HG03135 (cell line): ENCODE data around the gene OR5AK2.
"Not testable (repeated sequence)": the region's sequence is repeated elsewhere in the genome, so short reads cannot be mapped to it uniquely, and the experiment has no call there.

ENCODE experiments used
- ATAC-seq: cut with Tn5 transposase; IDR thresholded peaks from one replicate; pipeline ENCODE4 v1.9.1; 2021; ENCODE audit warnings: mild to moderate bottlenecking, moderate library complexity; ENCODE audit not compliant: unreplicated experiment

OR5AK2 gene

GRCh38 chr11:56988614-56989013, at the start of gene OR5AK2:
OR5AK2 (plus strand) TSS chr11:56988914; CDS start chr11:56988914, 0 bp downstream.
- ATAC-seq = no peak

GRCh38 chr11:56945526-56945925, 43.2 kb upstream of the OR5AK2 start:
- not testable (repeated sequence) for ATAC-seq

GRCh38 chr11:56948991-56949515, 39.7 kb upstream of the OR5AK2 start:
- no peak for ATAC-seq

- no peak for ATAC-seq
These were observed 38.2 kb upstream of the OR5AK2 start for GRCh38 chr11:56950510-56950909.

GRCh38 chr11:56953907-56954306, 34.8 kb upstream of the OR5AK2 start:
- not testable (repeated sequence) for ATAC-seq

- no peak for ATAC-seq
These were observed 27.1 kb upstream of the OR5AK2 start for GRCh38 chr11:56961609-56962008.

GRCh38 chr11:56967726-56968125, 21.0 kb upstream of the OR5AK2 start:
- no peak for ATAC-seq

GRCh38 chr11:56968524-56968923, 20.2 kb upstream of the OR5AK2 start:
- ATAC-seq = no peak

GRCh38 chr11:56977314-56977713, 11.4 kb upstream of the OR5AK2 start:
- ATAC-seq = no peak

- no peak for ATAC-seq
These were observed 2.0 kb downstream of the OR5AK2 start for GRCh38 chr11:56990702-56991101.

- ATAC-seq = no peak
These were observed 5.8 kb downstream of the OR5AK2 start for GRCh38 chr11:56994532-56994931.

- no peak for ATAC-seq
These were observed 13.1 kb downstream of the OR5AK2 start for GRCh38 chr11:57001674-57002401.

GRCh38 chr11:57008373-57008772, 19.7 kb downstream of the OR5AK2 start:
- ATAC-seq = no peak

- no peak for ATAC-seq
These were observed 27.0 kb downstream of the OR5AK2 start for GRCh38 chr11:57015679-57016078.

- no peak for ATAC-seq
These were observed 42.8 kb downstream of the OR5AK2 start for GRCh38 chr11:57031556-57031955.
